HEK293 (cell line): ENCODE data around the gene PBX2.

Experiments used
- CTCF ChIA-PET: fragments of 350-600 bp; formaldehyde crosslinking; extraction: SDS; loops from one replicate; lab custom pipeline; 2021; ENCODE audit warnings: antibody characterized with exemption; lab: Yijun Ruan, JAX
- POLR2A ChIA-PET: fragments of 300-600 bp; formaldehyde crosslinking; extraction: SDS; loops from one replicate; lab custom pipeline; 2020; ENCODE audit warnings: antibody characterized with exemption, inconsistent platforms; lab: Yijun Ruan, JAX
- H3K27ac ChIP-seq: fragments of 200-500 bp; sonication (Bioruptor generic); 2 replicates; pipeline ENCODE4 v1.5.1; 2014; ENCODE audit warnings: low read depth, low read length, control low read depth, inconsistent platforms; ENCODE audit errors: extremely low read depth
- H3K36me3 ChIP-seq, 2 experiments: fragments of 200-500 bp in 1 of 2; sonication (Bioruptor generic) in 1 of 2; 1 replicate in 1 of 2; 2 replicates in 1 of 2; pipeline ENCODE4 v1.5.1; 2014 to 2017; ENCODE audit warnings: inconsistent platforms in 2 of 2, low read length in 2 of 2; ENCODE audit not compliant: control insufficient read depth in 2 of 2, insufficient read depth in 1 of 2
- H3K4me1 ChIP-seq: fragments of 200-500 bp; sonication (Bioruptor generic); 2 replicates; pipeline ENCODE4 v1.5.1; 2014; ENCODE audit warnings: mild to moderate bottlenecking, low read length, inconsistent platforms; ENCODE audit not compliant: control insufficient read depth, insufficient read depth
- H3K4me3 ChIP-seq: 2 replicates; pipeline ENCODE4 v1.5.1; 2011; ENCODE audit warnings: low read depth, mild to moderate bottlenecking, control low read depth, low read length, moderate library complexity
- H3K9me3 ChIP-seq: fragments of 200-500 bp; sonication (Bioruptor generic); 2 replicates; pipeline ENCODE4 v1.5.1; 2014; ENCODE audit warnings: low read depth, low read length, inconsistent platforms; ENCODE audit not compliant: control insufficient read depth, insufficient read depth
- CTCF ChIP-seq: fragments of 450-650 bp; formaldehyde crosslinking; IDR thresholded peaks from 2 replicates; pipeline ENCODE4 v1.5.1; 2016; ENCODE audit warnings: missing biosample characterization, missing genetic modification characterization
- KLF1 ChIP-seq: fragments of 450-650 bp; formaldehyde crosslinking; IDR thresholded peaks from 2 replicates; pipeline ENCODE4 v1.5.1; 2016; ENCODE audit warnings: missing biosample characterization, missing genetic modification characterization
- MEIS1 ChIP-seq: sonication (generic); formaldehyde crosslinking; IDR thresholded peaks from 2 replicates; pipeline ENCODE4 v1.8.1; 2022; ENCODE audit warnings: missing genetic modification reagents, mild to moderate bottlenecking, borderline replicate concordance
- RBAK ChIP-seq: fragments of 450-650 bp; formaldehyde crosslinking; IDR thresholded peaks from 2 replicates; pipeline ENCODE4 v1.5.1; 2016; ENCODE audit warnings: missing biosample characterization, missing genetic modification characterization
- SETDB1 ChIP-seq: IDR thresholded peaks from one replicate; pipeline ENCODE4 v1.6.1; 2017; ENCODE audit warnings: mild to moderate bottlenecking, low read length, moderate library complexity, mixed read lengths; ENCODE audit not compliant: insufficient read length
- ZBTB20 ChIP-seq: fragments of 450-650 bp; formaldehyde crosslinking; IDR thresholded peaks from 2 replicates; pipeline ENCODE4 v1.5.1; 2016; ENCODE audit warnings: missing biosample characterization, missing genetic modification characterization
- ZFP69B ChIP-seq: fragments of 450-650 bp; formaldehyde crosslinking; IDR thresholded peaks from 2 replicates; pipeline ENCODE4 v1.5.1; 2016; ENCODE audit warnings: missing biosample characterization, missing genetic modification characterization
- ZNF112 ChIP-seq: fragments of 450-650 bp; formaldehyde crosslinking; IDR thresholded peaks from 2 replicates; pipeline ENCODE4 v1.5.0; 2017; ENCODE audit warnings: missing biosample characterization, missing genetic modification characterization
- ZNF133 ChIP-seq: fragments of 450-650 bp; formaldehyde crosslinking; IDR thresholded peaks from 2 replicates; pipeline ENCODE4 v1.5.1; 2016; ENCODE audit warnings: missing biosample characterization, missing genetic modification characterization
- ZNF350 ChIP-seq: fragments of 450-650 bp; formaldehyde crosslinking; IDR thresholded peaks from 2 replicates; pipeline ENCODE4 v1.5.0; 2017; ENCODE audit warnings: missing biosample characterization, mild to moderate bottlenecking, missing genetic modification characterization
- ZNF433 ChIP-seq: fragments of 450-650 bp; formaldehyde crosslinking; IDR thresholded peaks from 2 replicates; pipeline ENCODE4 v1.5.1; 2016; ENCODE audit warnings: missing biosample characterization, missing genetic modification characterization, low read depth
- ZNF48 ChIP-seq: fragments of 450-650 bp; formaldehyde crosslinking; IDR thresholded peaks from 2 replicates; pipeline ENCODE4 v1.5.1; 2016; ENCODE audit warnings: missing biosample characterization, missing genetic modification characterization
- ZNF549 ChIP-seq: fragments of 450-650 bp; IDR thresholded peaks from 2 replicates; pipeline ENCODE4 v1.5.1; 2018; ENCODE audit warnings: missing biosample characterization, missing genetic modification characterization, mild to moderate bottlenecking, inconsistent platforms, moderate library complexity
- ZNF561 ChIP-seq: fragments of 450-650 bp; IDR thresholded peaks from 2 replicates; pipeline ENCODE4 v1.5.1; 2018; ENCODE audit warnings: missing biosample characterization, missing genetic modification characterization, borderline replicate concordance
- ZNF830 ChIP-seq: fragments of 450-650 bp; IDR thresholded peaks from 2 replicates; pipeline ENCODE4 v1.5.0; 2018; ENCODE audit warnings: missing biosample characterization, missing genetic modification characterization, low read depth, mild to moderate bottlenecking, moderate library complexity
- TF ChIP-seq, protein P1 (sequence below): fragments of 450-650 bp; formaldehyde crosslinking; IDR thresholded peaks from 2 replicates; pipeline ENCODE4 v1.5.1; 2016; ENCODE audit warnings: missing biosample characterization, missing genetic modification characterization
- TF ChIP-seq, protein P2 (sequence below): fragments of 450-650 bp; IDR thresholded peaks from 2 replicates; pipeline ENCODE4 v1.5.1; 2018; ENCODE audit warnings: missing biosample characterization, missing genetic modification characterization
- TF ChIP-seq, protein P3 (sequence below): fragments of 450-650 bp; formaldehyde crosslinking; IDR thresholded peaks from 2 replicates; pipeline ENCODE4 v1.5.1; 2016; ENCODE audit warnings: missing biosample characterization, missing genetic modification characterization

PBX2 gene

DNA sequence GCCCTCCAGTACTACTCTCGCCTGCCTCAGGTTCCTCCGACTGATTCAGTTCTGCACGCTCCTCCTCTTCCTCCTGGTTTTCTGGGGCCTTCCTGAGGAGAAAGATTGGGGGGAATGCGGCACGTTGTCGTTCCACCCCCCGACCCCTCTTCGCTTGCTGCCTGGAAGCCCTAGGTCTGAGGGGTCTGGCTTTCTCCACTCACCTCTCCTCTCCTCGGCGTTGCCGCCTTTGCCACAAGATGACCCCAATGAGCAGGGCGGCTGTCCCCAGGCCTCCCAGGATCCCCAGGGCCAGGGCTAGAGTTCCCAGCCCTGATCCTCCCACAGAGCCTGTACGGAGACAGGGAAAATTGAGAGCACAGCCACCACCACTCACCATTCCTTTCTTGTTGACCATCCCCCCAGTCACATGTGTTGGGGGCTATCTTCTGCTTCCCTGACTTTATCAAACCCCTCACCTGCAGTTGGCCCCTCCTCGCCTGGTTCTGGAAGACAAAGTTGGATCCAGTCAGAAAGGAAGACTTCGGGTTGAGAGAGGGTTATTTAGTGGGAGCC lies 8.8 kb downstream of the PBX2 start (continued):
- no peak for TF ChIP-seq ZNF549 (tag by site-specific recombination)
- no peak for TF ChIP-seq ZFP69B (tag by site-specific recombination)
- TF ChIP-seq, protein P1, sequence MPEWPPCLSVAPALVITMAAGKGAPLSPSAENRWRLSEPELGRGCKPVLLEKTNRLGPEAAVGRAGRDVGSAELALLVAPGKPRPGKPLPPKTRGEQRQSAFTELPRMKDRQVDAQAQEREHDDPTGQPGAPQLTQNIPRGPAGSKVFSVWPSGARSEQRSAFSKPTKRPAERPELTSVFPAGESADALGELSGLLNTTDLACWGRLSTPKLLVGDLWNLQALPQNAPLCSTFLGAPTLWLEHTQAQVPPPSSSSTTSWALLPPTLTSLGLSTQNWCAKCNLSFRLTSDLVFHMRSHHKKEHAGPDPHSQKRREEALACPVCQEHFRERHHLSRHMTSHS (tag by site-specific recombination), result no peak
- no peak for TF ChIP-seq MEIS1
- no peak for TF ChIP-seq ZNF830
- no peak for TF ChIP-seq ZNF350
- TF ChIP-seq, all 188 proteins: peak for 0

GRCh38 chr6:32179766-32180405 lies 10.1 kb downstream of the PBX2 start:
- Histone ChIP-seq H3K4me1 (peaks cover 14% of the 10 kb centered on the region), H3K27ac (no peak overlapping the region)
- POLR2A ChIA-PET, result interaction anchor here (0.8 to 1.6 kb wide), 7 partner anchors 9 to 788 kb away, joined by 3 to 10 read pairs (median 5); partner anchors contain the start of genes BRD2, HSPA1B and PBX2
- no peak for TF ChIP-seq ZNF48
- no peak for TF ChIP-seq SETDB1
- no peak for TF ChIP-seq ZNF112 (tag by site-specific recombination)
- no peak for TF ChIP-seq KLF1 (tag by site-specific recombination)
- TF ChIP-seq, protein P2, sequence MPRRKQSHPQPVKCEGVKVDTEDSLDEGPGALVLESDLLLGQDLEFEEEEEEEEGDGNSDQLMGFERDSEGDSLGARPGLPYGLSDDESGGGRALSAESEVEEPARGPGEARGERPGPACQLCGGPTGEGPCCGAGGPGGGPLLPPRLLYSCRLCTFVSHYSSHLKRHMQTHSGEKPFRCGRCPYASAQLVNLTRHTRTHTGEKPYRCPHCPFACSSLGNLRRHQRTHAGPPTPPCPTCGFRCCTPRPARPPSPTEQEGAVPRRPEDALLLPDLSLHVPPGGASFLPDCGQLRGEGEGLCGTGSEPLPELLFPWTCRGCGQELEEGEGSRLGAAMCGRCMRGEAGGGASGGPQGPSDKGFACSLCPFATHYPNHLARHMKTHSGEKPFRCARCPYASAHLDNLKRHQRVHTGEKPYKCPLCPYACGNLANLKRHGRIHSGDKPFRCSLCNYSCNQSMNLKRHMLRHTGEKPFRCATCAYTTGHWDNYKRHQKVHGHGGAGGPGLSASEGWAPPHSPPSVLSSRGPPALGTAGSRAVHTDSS (tag by site-specific recombination), result no peak
- TF ChIP-seq ZBTB20 (tag by site-specific recombination), result no peak
- no peak for TF ChIP-seq ZNF561 (tag by site-specific recombination)
- no peak for TF ChIP-seq CTCF (tag by site-specific recombination)
- TF ChIP-seq, protein P1 (tag by site-specific recombination), result no peak
- TF ChIP-seq, protein P3, sequence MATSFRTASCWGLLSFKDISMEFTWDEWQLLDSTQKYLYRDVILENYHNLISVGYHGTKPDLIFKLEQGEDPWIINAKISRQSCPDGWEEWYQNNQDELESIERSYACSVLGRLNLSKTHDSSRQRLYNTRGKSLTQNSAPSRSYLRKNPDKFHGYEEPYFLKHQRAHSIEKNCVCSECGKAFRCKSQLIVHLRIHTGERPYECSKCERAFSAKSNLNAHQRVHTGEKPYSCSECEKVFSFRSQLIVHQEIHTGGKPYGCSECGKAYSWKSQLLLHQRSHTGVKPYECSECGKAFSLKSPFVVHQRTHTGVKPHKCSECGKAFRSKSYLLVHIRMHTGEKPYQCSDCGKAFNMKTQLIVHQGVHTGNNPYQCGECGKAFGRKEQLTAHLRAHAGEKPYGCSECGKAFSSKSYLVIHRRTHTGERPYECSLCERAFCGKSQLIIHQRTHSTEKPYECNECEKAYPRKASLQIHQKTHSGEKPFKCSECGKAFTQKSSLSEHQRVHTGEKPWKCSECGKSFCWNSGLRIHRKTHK (tag by site-specific recombination), result no peak
- TF ChIP-seq ZNF133 (tag by site-specific recombination), result no peak
- no peak for TF ChIP-seq ZNF433 (tag by site-specific recombination)
- TF ChIP-seq RBAK (tag by site-specific recombination), result no peak
- TF ChIP-seq, all 188 proteins: peak for 0
- no peak overlapping the region for H3K4me3 ChIP-seq
- H3K9me3 ChIP-seq, result no peaks in the 10 kb centered on the region
- CTCF ChIA-PET, result interaction anchor here (1.6 kb wide), 1 partner anchor 16 kb away, joined by 9 read pairs; no protein-coding TSS in a partner anchor
- peaks cover 0 to 46% of the 10 kb centered on the region in 2 experiments; a peak in 2 of 3 replicates for H3K36me3 ChIP-seq
